22Rv1 (cell line): ENCODE measurements around the gene URB2.

Experiments used
- CTCF ChIP-seq: fragments of 450-650 bp; IDR thresholded peaks from 2 replicates; pipeline ENCODE4 v1.5.1; 2017; ENCODE audit warnings: mild to moderate bottlenecking
- ZFX ChIP-seq: fragments of 450-650 bp; IDR thresholded peaks from 2 replicates; pipeline ENCODE4 v1.6.1; 2017; ENCODE audit warnings: antibody characterized with exemption, borderline replicate concordance

DNA sequence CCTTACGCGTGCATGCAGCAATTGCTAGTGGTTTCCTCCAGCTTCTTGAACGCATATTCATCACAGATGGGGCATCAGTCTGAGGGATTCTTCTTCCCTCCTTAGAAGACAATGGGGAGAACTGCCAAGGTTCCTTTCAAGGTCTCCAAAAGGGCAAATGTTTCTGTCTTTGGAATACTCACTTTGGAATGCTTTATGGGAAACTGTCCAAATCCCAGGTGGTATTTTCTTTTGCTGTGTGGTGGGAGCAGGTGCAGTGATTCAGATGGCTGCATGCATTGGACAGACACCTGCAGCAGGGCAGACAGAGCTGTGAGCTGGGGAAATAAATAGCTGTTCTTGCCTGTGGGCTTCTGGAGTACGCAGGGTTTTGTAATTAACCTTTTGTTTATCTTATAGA lies 40.5 kb downstream of the URB2 start:
- TF ChIP-seq CTCF (no peak), ZFX (no peak)
